Measurements from ENCODE around the gene GPR85.
"Not testable (repeated sequence)": the region's sequence is repeated elsewhere in the genome, so short reads cannot be mapped to it uniquely, and the experiment has no call there.

The GPR85 gene

GRCh38 chr7:113086431-113086888 lies at the start of gene GPR85:
Gene GPR85 (minus strand): TSS chr7:113086827. CDS start chr7:113084721, 2,106 bp downstream.
- DNase-seq (ENCODE audit: low read depth): no peak

GRCh38 chr7:113134025-113134424 lies 47.4 kb upstream of the GPR85 start:
- no peak for DNase-seq (ENCODE audit: low read depth)

- DNase-seq (ENCODE audit: low read depth): no peak
Measured at GRCh38 chr7:113131367-113131766, 44.7 kb upstream of the GPR85 start.

GRCh38 chr7:113128031-113128430 lies 41.4 kb upstream of the GPR85 start:
- no peak for DNase-seq (ENCODE audit: low read depth)

- DNase-seq (ENCODE audit: low read depth): no peak
Measured at GRCh38 chr7:113125728-113126127, 39.1 kb upstream of the GPR85 start.

- no peak for DNase-seq (ENCODE audit: low read depth)
Measured at GRCh38 chr7:113122744-113123143, 36.1 kb upstream of the GPR85 start.

- no peak for DNase-seq (ENCODE audit: low read depth)
Measured at GRCh38 chr7:113120647-113121046, 34.0 kb upstream of the GPR85 start.

- DNase-seq (ENCODE audit: low read depth): no peak
Measured at GRCh38 chr7:113119429-113119828, 32.8 kb upstream of the GPR85 start.

- DNase-seq (ENCODE audit: low read depth): peak; percentile 55
Measured at GRCh38 chr7:113118074-113118959, 31.7 kb upstream of the GPR85 start, which contains the start of gene SMIM30. Gene SMIM30 (minus strand): TSS chr7:113118554. CDS start chr7:113117578, 976 bp downstream.

GRCh38 chr7:113117374-113117774 lies 30.7 kb upstream of the GPR85 start:
- not testable (repeated sequence) for DNase-seq (ENCODE audit: low read depth)

- DNase-seq (ENCODE audit: low read depth): no peak
Measured at GRCh38 chr7:113113912-113114311, 27.3 kb upstream of the GPR85 start.

GRCh38 chr7:113109718-113110117 lies 23.1 kb upstream of the GPR85 start:
- DNase-seq (ENCODE audit: low read depth): no peak

- DNase-seq (ENCODE audit: low read depth): no peak
Measured at GRCh38 chr7:113100121-113100603, 13.5 kb upstream of the GPR85 start.

GRCh38 chr7:113099284-113099919 lies 12.8 kb upstream of the GPR85 start:
- DNase-seq (ENCODE audit: low read depth): no peak

- DNase-seq (ENCODE audit: low read depth): no peak
Measured at GRCh38 chr7:113094517-113095249, 8.1 kb upstream of the GPR85 start.

- no peak for DNase-seq (ENCODE audit: low read depth)
Measured at GRCh38 chr7:113093561-113093960, 6.9 kb upstream of the GPR85 start.

- no peak for DNase-seq (ENCODE audit: low read depth)
Measured at GRCh38 chr7:113092762-113093161, 6.1 kb upstream of the GPR85 start.

GRCh38 chr7:113087071-113087998 lies 708 bp upstream of the GPR85 start:
- DNase-seq (ENCODE audit: low read depth): peak; percentile 71

GRCh38 chr7:113085781-113086390 lies 741 bp downstream of the GPR85 start:
- no peak for DNase-seq (ENCODE audit: low read depth)

- DNase-seq (ENCODE audit: low read depth): no peak
Measured at GRCh38 chr7:113084496-113085172, 2.0 kb downstream of the GPR85 start.
